Ovary (tissue), 3 donors: ENCODE results near the gene NIF3L1.

ENCODE experiments used
- CTCF ChIP-seq, 3 donors: fragments of 450-650 bp in 2 of 3; fragments of 200-600 bp in 1 of 3; IDR thresholded peaks; one replicate each; pipeline versions ENCODE4 v1.5.1 to v1.8.0; 2016 to 2022; ENCODE audit warnings: antibody characterized with exemption in 3 of 3, mild to moderate bottlenecking in 1 of 3
- EP300 ChIP-seq: sonication (generic); formaldehyde crosslinking; IDR thresholded peaks from one replicate; pipeline ENCODE4 v1.6.1; 2017; ENCODE audit warnings: antibody characterized with exemption
- donor health status: DM: no; HTN: no; CAD: no.

GRCh38 chr2:200922439-200922838, 33.3 kb downstream of the NIF3L1 start:
- no peak for TF ChIP-seq EP300
- TF ChIP-seq CTCF (IDR thresholded peaks at IDR 0.05), result no peak
